Psoas muscle (tissue), 8 donors: ENCODE results near the gene SPANXN4. TPM values are rescaled to one million over a fixed set of nuclear protein-coding genes. Genes with fewer than 3 reads are reported as not detected.

Source experiments
- ATAC-seq, 4 donors: fragments of 200-7000 bp; cut with Tn5 transposase; one replicate each; pipeline ENCODE4 v1.9.1; 2020; ENCODE audit warnings: moderate library complexity in 3 of 4, mild to moderate bottlenecking in 2 of 4
- DNase-seq, 2 donors: peaks; one replicate each; pipeline ENCODE4 v3.0.0-alpha.2; 2020
- H3K27ac ChIP-seq: fragments of 200-600 bp; one replicate; pipeline ENCODE4 v1.8.0; 2022
- H3K27me3 ChIP-seq, 3 donors: fragments of 200-600 bp in 1 of 3; one replicate each; pipeline versions ENCODE4 v1.6.1 to v1.8.0; 2013 to 2022; ENCODE audit warnings: low read length in 2 of 3, mild to moderate bottlenecking in 2 of 3, moderate library complexity in 1 of 3; ENCODE audit not compliant: insufficient read depth in 3 of 3
- H3K36me3 ChIP-seq, 2 donors: fragments of 200-600 bp in 1 of 2; one replicate each; pipeline versions ENCODE4 v1.6.1 to v1.8.0; 2013 to 2022; ENCODE audit warnings: low read depth in 1 of 2, mild to moderate bottlenecking in 1 of 2, moderate library complexity in 1 of 2; ENCODE audit not compliant: insufficient read depth in 1 of 2
- H3K4me1 ChIP-seq: fragments of 200-600 bp; one replicate; pipeline ENCODE4 v1.8.0; 2022
- H3K4me3 ChIP-seq: fragments of 200-600 bp; one replicate; pipeline ENCODE4 v1.8.0; 2022; ENCODE audit warnings: mild to moderate bottlenecking
- H3K9me3 ChIP-seq: fragments of 200-600 bp; one replicate; pipeline ENCODE4 v1.8.0; 2022
- CTCF ChIP-seq: fragments of 200-600 bp; IDR thresholded peaks from one replicate; pipeline ENCODE4 v1.8.0; 2022; ENCODE audit warnings: antibody characterized with exemption
- WGBS, 3 donors: extraction: QIAGEN DNeasy Blood & Tissue Kit; methylation state at CpG; one replicate each; pipeline versions ENCODE4 v1.1.6 to v1.1.7; 2013; 5-methylcytosine and 5-hydroxymethylcytosine counted together
- intact Hi-C, 2 donors: fragments of 100-400 bp; cut with DNase I; formaldehyde crosslinking; loops; one replicate each; pipeline versions ENCODE4 v1.11.0 to v1.14.2; 2022
- polyA plus RNA-seq, 3 donors: library from polyadenylated mRNA; stranded (reverse); fragments of 200-250 nt; gene quantifications; one replicate each; pipeline ENCODE4 v1.2.3, GENCODE V29; 2013
- total RNA-seq, 4 donors: library from RNA; stranded (reverse); fragmentation: NEBNext Ultra II Directional in 2 of 4; extraction: Animal tissue kit (Norgen Biotek cat#: 25700) in 2 of 4; gene quantifications; one replicate each; pipeline versions ENCODE4 v1.2.1 to v1.2.4, GENCODE V29; 2021 to 2023
- donor health status: healthy with polysubstance abuse.
- donor health status: DM: no; HTN: no; CAD: no; lungs with moderate emphysema.
- donor health status: Bipolar disorder and iron deficiency.
- donor health status: healthy.
- donor health status: DM: yes; HTN: yes; CAD: no.
- donor health status: DM: no; HTN: no; CAD: no.
- donor health status: DM: no; HTN: no; CAD: no.
- donor health status: DM: yes; HTN: yes; CAD: no.

SPANXN4 gene
- total and polyA plus RNA-seq, 7 donors, result not detected

DNA sequence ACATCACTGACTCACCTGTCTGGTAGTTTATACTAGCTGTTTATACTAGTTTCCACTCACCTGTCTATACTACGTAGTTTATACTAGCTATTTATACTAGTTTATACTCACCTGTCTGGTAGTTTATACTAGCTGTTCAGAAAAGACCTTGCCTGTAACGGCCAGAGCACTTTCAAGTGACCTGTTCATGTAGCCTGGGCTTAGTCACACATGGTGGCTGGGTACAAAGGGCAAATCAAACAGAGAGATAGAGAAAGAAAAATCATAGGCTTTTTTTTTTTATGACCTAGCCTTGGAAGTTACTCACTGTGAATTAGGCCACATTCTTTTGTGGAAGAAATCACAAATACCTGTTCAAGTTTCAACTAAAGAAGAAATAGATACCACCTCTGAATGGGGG, 30.7 kb upstream of the SPANXN4 start:
- no peak for TF ChIP-seq CTCF
- Histone ChIP-seq H3K27me3 (no peaks in the 10 kb centered on the region), H3K27ac (no peak overlapping the region), H3K4me3 (no peak overlapping the region), H3K4me1 (no peaks in the 10 kb centered on the region), H3K9me3 (no peaks in the 10 kb centered on the region), H3K36me3 (no peaks in the 10 kb centered on the region)
- 25 to 61% (median 47%) methylated on average over 2 of the region's 2 CpGs for WGBS, 3 donors
- no peak for DNase-seq
- no peak for ATAC-seq
- intact Hi-C loops, result no loop called here

DNA sequence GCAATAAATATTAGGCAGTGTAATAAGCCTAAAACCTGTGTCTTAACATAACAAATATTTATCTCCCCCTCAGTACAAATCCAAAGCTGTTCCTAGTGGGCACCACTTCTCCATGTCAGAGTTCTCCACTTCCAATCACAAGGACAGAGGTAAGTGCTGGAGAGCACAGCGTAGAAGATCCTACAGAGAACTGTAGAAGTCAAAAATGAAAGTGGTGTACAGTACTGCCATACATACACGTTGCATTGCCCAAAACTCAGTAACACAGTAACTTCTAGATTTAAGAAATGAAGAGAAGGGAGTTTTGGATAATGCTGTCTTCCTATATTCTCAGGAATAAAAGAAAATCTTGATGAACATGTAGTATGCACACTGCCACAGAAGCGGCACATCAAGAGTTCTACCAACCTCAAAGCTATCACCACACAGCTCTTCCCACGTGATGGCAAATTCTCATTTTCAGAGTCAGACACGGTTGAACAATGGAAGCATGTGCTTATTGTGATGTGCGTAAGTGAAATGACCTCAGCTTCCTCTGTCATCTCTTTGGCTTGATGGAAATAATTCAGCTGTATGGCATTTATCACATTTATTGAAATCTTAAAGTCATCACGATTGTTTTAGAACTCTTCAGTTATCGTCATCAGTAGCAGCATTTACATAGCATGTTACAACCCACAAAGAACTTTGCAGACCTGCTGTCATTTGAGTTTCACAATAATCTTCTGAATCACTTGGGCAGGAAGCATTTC, 27.1 kb upstream of the SPANXN4 start:
- no peak for TF ChIP-seq CTCF
- Histone ChIP-seq H3K4me1 (no peaks in the 10 kb centered on the region), H3K36me3 (no peaks in the 10 kb centered on the region), H3K9me3 (no peaks in the 10 kb centered on the region), H3K27ac (no peak overlapping the region), H3K27me3 (no peaks in the 10 kb centered on the region), H3K4me3 (no peak overlapping the region)
- DNase-seq (no peak), ATAC-seq (no peak)
- WGBS, 3 donors, result 69 to 81% (median 77%) methylated on average over 8 of the region's 8 CpGs
- intact Hi-C loops, result no loop called here

GRCh38 chrX:142999199-142999701, 26.5 kb upstream of the SPANXN4 start:
- no peaks in the 10 kb centered on the region for H3K36me3 ChIP-seq
- intact Hi-C loops, result no loop called here
- DNase-seq, result no peak
- no peaks in the 10 kb centered on the region for H3K4me1 ChIP-seq
- H3K27ac ChIP-seq, result no peak overlapping the region
- no peak overlapping the region for H3K4me3 ChIP-seq
- no peak for ATAC-seq
- WGBS, 3 donors, result 67 to 75% (median 74%) methylated on average over 6 of the region's 6 CpGs
- TF ChIP-seq CTCF, result no peak
- H3K9me3 ChIP-seq, result no peaks in the 10 kb centered on the region
- no peaks in the 10 kb centered on the region for H3K27me3 ChIP-seq

DNA sequence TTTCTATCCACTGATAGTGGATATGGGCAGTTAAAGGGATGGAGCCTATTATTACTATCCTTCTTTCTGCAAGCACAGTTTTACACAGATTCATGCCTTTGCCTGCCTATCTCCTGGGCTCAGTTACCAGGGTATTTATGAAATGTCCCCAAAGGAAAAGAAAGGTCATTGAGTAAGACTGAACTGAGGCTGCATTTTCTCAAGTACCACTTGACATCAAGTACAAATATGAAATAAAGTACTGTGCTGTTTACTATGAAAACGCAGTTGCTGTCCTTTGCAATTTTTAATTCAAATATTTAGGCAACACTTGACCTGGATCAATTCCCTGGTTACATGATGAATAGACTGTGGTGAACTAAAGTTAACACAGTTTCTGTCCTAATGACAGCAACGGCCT, 23.5 kb upstream of the SPANXN4 start:
- DNase-seq, result no peak
- Histone ChIP-seq H3K9me3 (no peaks in the 10 kb centered on the region), H3K27me3 (no peaks in the 10 kb centered on the region), H3K4me3 (no peak overlapping the region), H3K4me1 (no peaks in the 10 kb centered on the region), H3K27ac (no peak overlapping the region), H3K36me3 (no peaks in the 10 kb centered on the region)
- ATAC-seq, result no peak
- intact Hi-C loops, result no loop called here
- no peak for TF ChIP-seq CTCF
- 57 to 69% (median 68%) methylated on average over 2 of the region's 2 CpGs for WGBS, 3 donors

GRCh38 chrX:143017272-143017671, 8.5 kb upstream of the SPANXN4 start:
- WGBS, 3 donors, result 63 to 81% (median 81%) methylated on average over 2 of the region's 2 CpGs

More at GRCh38 chrX:143017272-143017671, 8.5 kb upstream of the SPANXN4 start:
- intact Hi-C loops, result no loop called here
- ATAC-seq, result no peak
- no peaks in the 10 kb centered on the region for H3K27me3 ChIP-seq
- no peak overlapping the region for H3K4me3 ChIP-seq
- H3K9me3 ChIP-seq, result no peaks in the 10 kb centered on the region
- no peak for DNase-seq
- no peaks in the 10 kb centered on the region for H3K36me3 ChIP-seq
- no peak overlapping the region for H3K27ac ChIP-seq
- no peaks in the 10 kb centered on the region for H3K4me1 ChIP-seq
- no peak for TF ChIP-seq CTCF
